Lung microvascular endothelial cell (primary cell): ENCODE data around the gene BMP5. TPM values are rescaled to one million over a fixed set of nuclear protein-coding genes. Genes with fewer than 3 reads are reported as not detected.

Source experiments
- DNase-seq, 2 donors: peaks; one replicate each; pipeline versions ENCODE4 v3.0.0 to v3.0.0-alpha.2; 2010; ENCODE audit warnings: low read depth in 2 of 2
- total RNA-seq: library from RNA; depleted of rRNA; stranded (reverse); fragments of >200 nt; gene quantifications from 2 replicates; pipeline ENCODE4 v1.2.1, GENCODE V29; 2014

Gene BMP5
- total RNA-seq, 1 donor from 2014 or later, result not detected

GRCh38 chr6:55714831-55715230 lies 160.6 kb downstream of the BMP5 start:
- DNase-seq, result no peak

- DNase-seq, result no peak
Measured at GRCh38 chr6:55713436-55713835, 162.0 kb downstream of the BMP5 start.

GRCh38 chr6:55708711-55709110 lies 166.7 kb downstream of the BMP5 start:
- DNase-seq, result no peak

GRCh38 chr6:55705451-55706440 lies 169.6 kb downstream of the BMP5 start:
- DNase-seq, result peak; percentile 5 to 67

- DNase-seq, result peak in 1 of 2 donors; percentile 84
Measured at GRCh38 chr6:55704421-55704820, 171.0 kb downstream of the BMP5 start.
